OCI-M2 (cell line): ENCODE data around the gene KMT5C.

Experiments used
- DNase-seq: peaks from one replicate; lab custom pipeline; 2025; ENCODE audit not compliant: unreplicated experiment; lab: John Stamatoyannopoulos, UW

The KMT5C gene

GRCh38 chr19:55366790-55367189, 27.1 kb downstream of the KMT5C start:
- DNase-seq, result no peak

DNA sequence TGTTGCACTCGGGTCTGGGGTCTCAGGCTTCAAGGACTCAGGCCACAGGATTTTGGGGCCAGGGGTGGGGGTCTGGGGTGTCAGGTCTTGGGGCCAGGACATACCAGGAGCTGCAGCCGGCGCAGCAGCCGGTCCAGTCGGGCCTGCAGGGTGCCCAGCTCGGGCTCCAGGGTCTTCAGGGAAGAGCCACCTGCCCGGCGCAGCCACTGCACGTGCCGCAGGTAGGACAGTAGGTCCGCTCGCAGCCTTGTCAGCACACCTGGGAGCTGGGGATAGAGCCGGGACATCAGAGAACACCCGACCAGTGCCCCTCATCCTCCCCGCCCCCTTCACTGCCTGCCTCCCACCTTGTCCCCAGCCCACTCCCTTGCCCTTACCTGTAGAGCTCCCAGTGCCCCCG, 28.4 kb downstream of the KMT5C start:
- no peak for DNase-seq

DNA sequence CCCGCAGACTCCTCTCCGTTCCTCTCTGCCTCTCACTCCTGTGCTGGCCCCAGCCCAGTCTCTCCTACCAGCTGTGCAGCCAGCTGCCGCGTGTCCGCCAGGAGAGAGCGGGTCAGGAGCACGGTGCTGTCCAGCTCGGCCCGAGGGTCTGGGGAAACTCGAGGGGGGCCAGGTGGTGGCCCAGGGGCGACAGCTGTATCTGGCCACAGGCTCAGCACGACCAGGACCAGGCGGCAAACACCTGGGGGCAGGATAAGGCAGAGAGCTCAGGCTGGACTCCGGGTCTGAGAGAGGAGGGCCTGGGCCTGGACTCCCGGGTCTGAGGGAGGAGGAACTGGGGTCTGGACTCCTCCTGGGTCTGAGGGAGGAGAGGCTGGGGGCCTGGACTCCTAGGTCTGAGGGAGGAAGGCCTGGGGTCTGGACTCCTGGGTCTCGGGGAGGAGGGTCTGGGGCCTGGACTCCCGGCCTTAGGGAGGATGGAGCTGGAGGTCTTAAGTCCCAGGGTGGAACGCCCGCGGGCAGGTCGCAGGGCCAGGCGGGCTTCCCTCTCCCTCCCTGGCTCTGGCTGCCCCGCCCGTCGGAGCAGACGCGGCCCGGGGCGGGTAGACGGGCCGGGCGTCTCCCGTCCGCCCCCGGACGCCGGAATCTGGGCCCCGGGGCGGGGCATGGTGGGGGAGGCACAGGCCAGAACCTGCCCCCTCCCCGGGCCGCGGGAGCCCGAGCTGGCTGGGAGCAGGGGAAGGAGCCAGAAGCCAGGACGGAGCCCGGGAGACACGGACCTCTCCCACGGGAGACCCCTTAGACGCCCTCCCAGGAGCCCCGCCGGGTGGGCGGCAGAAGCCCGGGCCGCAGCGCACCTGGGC, 29.3 kb downstream of the KMT5C start:
- no peak for DNase-seq

GRCh38 chr19:55369653-55370304, 30.1 kb downstream of the KMT5C start:
- DNase-seq, result no peak

GRCh38 chr19:55370305-55370988, 30.8 kb downstream of the KMT5C start, which contains the start of gene IL11:
Gene IL11, minus strand, starts transcription at chr19:55370463. Its CDS starts 153 bp downstream, at chr19:55370310.
- no peak for DNase-seq

- DNase-seq, result no peak
Observed at GRCh38 chr19:55372316-55373081, 32.8 kb downstream of the KMT5C start.

DNA sequence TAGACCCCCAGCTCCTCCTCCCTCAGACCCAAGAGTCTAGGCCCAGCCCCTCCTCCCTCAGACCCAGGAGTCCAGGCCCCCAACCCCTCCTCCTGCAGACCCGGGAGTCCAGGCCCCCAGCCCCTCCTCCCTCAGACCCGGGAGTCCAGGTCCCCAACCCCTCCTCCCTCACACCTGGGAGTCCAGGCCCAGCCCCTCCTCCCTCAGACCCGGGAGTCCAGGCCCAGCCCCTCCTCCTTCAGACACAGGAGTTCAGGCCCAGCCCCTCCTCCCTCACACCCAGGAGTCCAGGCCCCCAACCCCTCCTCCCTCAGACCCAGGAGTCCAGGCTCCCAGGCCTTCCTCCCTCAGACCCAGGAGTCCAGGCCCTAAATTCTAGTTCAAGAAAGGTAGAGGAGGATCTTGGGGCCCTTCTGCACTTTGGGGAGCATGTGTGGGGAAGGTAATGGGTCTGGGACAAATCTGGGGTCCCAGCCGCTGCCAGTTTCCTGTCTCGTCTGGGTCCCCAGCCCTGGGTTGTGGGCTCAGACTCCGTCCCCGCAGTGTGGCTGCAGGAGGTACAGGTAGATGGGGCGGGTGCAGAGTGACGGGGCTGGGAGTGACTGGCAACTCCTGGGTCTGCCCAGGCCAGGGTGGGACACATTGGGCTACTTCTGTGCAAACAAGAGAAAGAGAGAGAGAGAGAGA, 33.8 kb downstream of the KMT5C start:
- DNase-seq, result no peak

GRCh38 chr19:55373993-55374757, 34.5 kb downstream of the KMT5C start:
- DNase-seq, result no peak

DNA sequence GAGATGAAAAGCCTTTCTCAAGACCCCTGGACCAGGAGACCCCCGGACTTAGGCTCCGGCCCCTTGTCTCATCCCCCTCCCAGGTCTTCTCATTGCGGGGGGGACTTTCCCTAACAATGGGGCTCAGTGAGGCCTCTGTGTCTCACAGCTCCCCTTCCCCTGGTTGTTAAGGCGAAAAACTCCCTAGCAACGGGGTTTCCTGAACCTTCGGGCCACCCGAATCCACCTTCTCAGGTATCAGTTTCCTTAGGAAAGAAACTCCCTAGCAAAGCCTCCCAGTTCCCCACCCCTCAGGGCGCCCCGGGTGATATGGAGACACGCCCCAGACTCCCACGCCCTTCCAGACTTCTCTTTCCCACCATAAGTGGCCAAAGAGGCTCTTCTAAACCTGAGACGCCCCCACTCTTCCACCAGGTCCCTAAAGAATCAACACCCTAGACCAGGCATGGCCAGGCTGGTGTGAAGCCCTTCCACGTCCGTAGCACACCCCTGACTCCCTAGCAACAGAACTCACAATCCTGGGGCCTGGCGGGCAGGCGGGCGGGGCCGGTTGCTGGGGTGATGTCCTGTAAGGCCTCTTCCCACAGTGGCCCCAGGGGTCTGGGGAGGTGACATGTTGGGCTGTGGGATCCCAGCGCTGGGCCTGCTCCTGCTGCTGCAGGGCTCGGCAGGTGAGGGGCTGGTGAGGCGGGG, 36.7 kb downstream of the KMT5C start, which contains the start of gene TMEM190:
Gene TMEM190 (plus strand): TSS at position 586 of the 693 bp plus-strand sequence. CDS start 28 bp downstream, at position 614.
- DNase-seq, result no peak

- no peak for DNase-seq
Observed at GRCh38 chr19:55377356-55378131, 37.9 kb downstream of the KMT5C start.

DNA sequence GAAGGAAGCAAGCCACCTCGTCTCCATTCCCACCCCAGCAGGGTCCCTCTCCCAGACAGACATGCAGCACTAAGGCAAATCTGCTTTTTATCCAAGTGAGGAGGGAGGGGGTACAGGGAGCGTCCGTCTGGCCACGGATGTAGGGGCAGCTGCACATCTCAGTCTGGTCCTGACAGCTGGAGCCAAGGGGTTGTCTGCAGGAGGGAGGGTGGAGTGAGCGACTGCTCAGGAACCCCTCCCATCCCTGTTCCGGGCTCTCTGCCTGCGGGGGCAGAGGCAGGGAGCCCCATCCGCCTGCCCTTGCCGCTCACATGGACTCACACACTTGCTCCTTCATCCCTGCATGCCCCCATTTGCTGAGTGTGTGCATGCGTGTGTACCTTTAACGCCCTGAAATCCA, 39.5 kb downstream of the KMT5C start:
- DNase-seq, result no peak

- DNase-seq, result no peak
Observed at GRCh38 chr19:55382013-55382412, 42.3 kb downstream of the KMT5C start.

GRCh38 chr19:55382522-55383054, 42.9 kb downstream of the KMT5C start:
- no peak for DNase-seq

DNA sequence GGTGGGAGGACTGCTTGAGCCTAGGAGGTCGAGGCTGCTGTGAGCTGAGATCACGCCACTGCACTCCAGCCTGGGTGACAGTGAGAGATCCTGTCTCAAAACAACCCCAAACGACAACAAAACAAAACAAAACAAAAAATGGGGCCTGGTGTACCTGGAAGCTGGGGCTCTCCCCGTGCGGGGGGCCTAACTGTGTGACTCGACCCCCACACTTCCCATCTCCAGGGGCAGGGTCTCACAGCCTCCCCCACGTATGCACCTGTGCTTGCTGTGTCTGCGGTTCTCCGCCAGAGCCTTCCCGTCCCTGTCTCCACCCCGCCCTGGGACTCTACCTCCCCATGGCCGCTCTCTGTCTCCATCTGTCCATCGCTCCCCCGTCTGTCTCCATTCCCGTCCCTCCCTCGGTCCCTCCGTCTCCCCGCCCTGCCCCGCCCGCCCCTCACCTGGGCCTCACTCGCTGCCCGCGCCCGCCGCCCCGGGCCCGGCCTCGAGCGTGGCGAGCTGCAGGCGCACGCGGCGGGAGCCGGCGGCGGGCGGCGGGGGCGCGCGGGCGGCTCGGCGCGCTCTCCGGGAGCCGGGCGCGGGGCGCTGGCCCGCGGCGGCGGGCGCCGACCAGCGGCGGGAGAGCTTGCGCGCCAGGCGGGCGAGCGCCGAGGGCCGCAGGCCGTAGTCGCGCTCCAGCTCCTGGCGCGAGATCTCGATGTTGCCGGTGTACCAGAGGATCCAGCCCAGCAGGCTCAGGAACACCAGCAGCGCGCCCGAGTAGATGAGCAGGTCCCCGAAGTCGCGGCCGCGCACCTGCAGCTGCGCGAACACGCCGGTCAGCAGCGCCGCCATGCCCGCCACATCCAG, 43.8 kb downstream of the KMT5C start:
- DNase-seq, result no peak

GRCh38 chr19:55384131-55384919, 44.6 kb downstream of the KMT5C start, which contains the start of gene TMEM238:
Gene TMEM238, minus strand, starts transcription at chr19:55384292. Its CDS starts 33 bp downstream, at chr19:55384259.
- no peak for DNase-seq
